Prostate gland (tissue), 2 donors: Measurements from ENCODE around the gene EIF4G1.

ENCODE experiments used
- CTCF ChIP-seq, 4 experiments: fragments of 200-600 bp in 2 of 4; fragments of 450-650 bp in 2 of 4; sonication (generic) in 2 of 4; IDR thresholded peaks; 1 replicate in 3 of 4; 2 replicates in 1 of 4; pipeline ENCODE4 v1.5.1; 2016 to 2019; ENCODE audit warnings: antibody characterized with exemption in 4 of 4, mild to moderate bottlenecking in 2 of 4, moderate library complexity in 2 of 4
- POLR2AphosphoS5 ChIP-seq: sonication (generic); formaldehyde crosslinking; IDR thresholded peaks from one replicate; pipeline ENCODE4 v1.6.1; 2017; ENCODE audit warnings: antibody characterized with exemption

GRCh38 chr3:184275381-184275701 is 39.1 kb upstream of the EIF4G1 start:
- TF ChIP-seq CTCF (IDR thresholded peaks at IDR 0.05) (no peak), POLR2AphosphoS5 (no peak)
